ENCODE data around the gene HOXC11. TPM values are rescaled to one million over a fixed set of nuclear protein-coding genes. Genes with fewer than 3 reads are reported as not detected.

HOXC11 gene
- total RNA-seq, 2 donors from 2014 or later: not detected

DNA sequence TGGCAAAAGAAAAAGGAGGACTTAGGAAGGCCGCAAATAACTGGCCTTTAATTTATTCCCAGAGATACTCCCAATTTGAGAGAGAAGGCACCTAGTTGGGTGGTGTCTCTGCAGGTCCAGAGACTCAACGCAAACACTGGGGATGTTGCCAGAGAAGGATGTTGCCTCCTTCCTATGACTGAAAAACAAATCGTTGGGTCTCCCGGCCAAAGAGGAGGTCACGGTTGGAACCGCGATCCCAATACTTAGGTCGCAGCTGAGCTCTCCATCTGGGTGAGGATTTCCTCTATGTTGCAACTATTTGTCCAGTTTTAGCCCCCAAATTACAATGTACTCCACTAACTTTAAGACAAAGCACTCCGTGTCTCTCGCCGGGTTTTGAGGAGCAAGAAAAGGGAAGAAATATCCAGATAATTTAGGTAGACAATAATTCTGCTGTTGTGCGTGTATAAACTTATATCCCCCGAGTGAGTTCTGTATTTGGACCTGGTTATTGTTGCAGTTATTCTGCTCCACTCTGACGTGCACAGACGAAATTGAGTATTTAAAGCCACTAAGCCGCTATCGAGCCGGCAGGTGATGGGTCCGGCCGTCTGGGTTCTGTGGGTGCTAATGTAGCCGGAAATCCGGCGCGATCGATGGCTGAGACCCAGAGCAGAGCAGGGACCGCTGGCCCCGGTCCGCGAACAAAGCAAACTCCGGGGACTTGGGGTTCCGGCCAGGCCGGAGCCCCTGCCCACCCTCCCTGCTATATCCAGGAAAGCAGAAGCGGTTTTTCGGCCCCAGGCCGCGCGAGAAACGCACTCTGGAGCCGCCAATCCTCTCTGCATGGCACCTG, 12.5 kb upstream of the HOXC11 start:
- Histone ChIP-seq H3K4me1 (peaks cover 0 to 13% of the 10 kb centered on the region in 2 donors), H3K27me3 (peaks cover 78 to 80% of the 10 kb centered on the region in 2 donors), H3K36me3 (no peaks in the 10 kb centered on the region), H3K9me3 (no peaks in the 10 kb centered on the region), H3K4me3 (no peak overlapping the region), H3K27ac (no peak overlapping the region)
- TF ChIP-seq, protein P1, sequence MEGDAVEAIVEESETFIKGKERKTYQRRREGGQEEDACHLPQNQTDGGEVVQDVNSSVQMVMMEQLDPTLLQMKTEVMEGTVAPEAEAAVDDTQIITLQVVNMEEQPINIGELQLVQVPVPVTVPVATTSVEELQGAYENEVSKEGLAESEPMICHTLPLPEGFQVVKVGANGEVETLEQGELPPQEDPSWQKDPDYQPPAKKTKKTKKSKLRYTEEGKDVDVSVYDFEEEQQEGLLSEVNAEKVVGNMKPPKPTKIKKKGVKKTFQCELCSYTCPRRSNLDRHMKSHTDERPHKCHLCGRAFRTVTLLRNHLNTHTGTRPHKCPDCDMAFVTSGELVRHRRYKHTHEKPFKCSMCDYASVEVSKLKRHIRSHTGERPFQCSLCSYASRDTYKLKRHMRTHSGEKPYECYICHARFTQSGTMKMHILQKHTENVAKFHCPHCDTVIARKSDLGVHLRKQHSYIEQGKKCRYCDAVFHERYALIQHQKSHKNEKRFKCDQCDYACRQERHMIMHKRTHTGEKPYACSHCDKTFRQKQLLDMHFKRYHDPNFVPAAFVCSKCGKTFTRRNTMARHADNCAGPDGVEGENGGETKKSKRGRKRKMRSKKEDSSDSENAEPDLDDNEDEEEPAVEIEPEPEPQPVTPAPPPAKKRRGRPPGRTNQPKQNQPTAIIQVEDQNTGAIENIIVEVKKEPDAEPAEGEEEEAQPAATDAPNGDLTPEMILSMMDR (IDR thresholded peaks at IDR 0.05): no peak
- DNase-seq (ENCODE audit: low spot score): no peak

DNA sequence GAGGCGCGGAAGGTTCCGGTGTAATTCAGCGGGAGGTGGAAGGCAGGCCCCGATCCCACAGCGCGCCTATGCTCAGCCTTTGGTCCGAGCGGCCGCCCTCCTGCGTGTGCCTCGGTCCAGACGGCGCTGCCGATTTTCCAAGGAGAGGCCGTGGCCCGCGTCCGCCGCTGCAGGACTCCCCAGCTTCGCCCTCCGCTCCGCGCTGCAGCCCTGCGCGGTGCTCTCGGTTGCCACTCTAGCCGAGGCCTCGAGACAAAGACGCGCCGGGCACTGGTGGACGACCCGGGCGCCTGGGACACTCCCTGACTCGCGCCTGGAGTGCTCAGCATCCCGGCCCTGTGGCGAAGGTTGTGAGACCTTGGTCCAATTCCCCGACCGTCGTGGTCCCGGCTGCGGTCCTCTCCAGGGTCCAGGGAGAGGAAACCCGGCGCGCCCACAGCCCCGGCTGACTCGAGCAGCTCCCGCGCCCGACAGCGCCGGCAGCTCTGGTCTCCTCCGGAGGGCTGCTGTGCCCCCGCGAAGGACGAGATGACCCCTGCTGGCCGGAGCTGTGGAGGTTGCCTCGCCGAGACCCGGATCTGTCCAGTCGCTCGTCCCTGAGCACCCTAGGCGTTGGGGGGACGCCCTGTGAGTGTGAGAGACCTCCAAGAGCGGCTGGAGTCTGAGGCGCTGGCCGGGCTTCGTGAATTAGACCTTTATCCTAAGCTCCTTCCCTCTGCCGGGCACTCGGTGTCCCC, 11.7 kb upstream of the HOXC11 start:
- Histone ChIP-seq H3K9me3 (no peaks in the 10 kb centered on the region), H3K27ac (no peak overlapping the region), H3K4me3 (no peak overlapping the region), H3K36me3 (no peaks in the 10 kb centered on the region), H3K4me1 (peaks cover 0 to 14% of the 10 kb centered on the region in 2 donors), H3K27me3 (peaks cover 78 to 85% of the 10 kb centered on the region in 2 donors)
- TF ChIP-seq, protein P1 (IDR thresholded peaks at IDR 0.05): no peak
- no peak for DNase-seq (ENCODE audit: low spot score)

DNA sequence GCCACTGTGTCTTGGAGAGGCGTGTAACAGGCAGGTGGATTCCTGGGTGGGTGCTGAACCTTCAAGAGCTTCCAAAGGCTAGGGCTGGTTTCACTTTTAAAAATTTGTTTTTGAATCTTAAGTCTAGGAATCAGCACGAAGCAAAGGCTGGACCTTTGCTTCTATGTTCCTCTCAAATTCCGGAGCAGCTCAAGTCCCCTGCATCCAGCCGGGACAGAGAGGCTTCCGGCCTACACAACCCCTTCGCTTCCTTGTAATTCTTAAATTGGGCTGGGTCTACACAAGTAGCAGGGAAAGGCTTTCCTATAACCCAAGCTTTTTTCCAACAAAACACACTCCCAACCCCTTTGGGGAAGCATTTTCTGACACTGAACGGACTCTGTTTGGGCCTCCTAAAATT, 9.9 kb upstream of the HOXC11 start:
- Histone ChIP-seq H3K4me1 (peaks cover 0 to 20% of the 10 kb centered on the region in 2 donors), H3K27ac (no peak overlapping the region), H3K36me3 (no peaks in the 10 kb centered on the region), H3K27me3 (peaks cover 78 to 84% of the 10 kb centered on the region in 2 donors), H3K4me3 (no peak overlapping the region), H3K9me3 (no peaks in the 10 kb centered on the region)
- TF ChIP-seq, protein P1 (IDR thresholded peaks at IDR 0.05): no peak
- no peak for DNase-seq (ENCODE audit: low spot score)

DNA sequence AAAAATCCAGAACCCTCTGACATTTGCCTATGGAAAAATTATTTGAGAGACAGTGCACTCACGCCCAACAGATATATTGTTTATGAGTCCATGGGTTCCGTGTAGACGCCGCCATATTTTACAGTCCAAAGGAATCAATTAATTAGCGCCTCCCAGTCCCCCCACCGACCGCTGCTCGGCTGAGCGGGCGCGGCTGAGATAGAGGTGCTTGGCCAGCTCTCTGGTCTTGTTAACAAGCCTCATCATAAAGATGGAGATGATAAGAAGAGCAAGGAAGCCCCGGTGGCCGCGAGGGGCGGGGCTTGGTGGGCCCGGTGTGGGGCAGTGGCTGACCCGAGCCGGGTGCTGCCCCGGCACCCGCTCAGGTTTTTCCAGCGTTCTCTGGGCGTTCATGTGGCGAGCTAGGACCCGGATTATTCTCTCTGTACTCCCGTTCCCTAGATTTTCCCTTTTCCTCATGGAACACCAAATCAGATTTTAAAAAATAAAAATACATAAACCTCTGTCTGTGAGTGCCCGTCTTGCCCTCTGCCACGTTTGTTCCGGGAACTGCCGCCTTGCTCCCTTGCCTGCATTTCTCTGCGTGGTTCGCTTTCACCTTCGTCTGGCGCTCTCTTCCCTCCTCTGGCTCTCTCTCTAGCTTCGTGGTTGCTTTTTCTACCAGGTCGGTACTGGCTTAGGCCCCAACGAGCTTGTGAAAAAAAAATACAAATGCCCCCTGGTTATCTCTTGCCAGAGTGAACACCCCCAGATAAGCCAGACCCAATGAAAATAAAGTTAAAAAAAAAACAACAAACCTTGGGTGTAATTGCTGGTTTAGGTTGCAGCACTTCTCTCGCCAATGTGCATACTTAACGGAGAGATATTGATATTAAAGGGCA, 9.3 kb upstream of the HOXC11 start:
- Histone ChIP-seq H3K27ac (no peak overlapping the region), H3K27me3 (peaks cover 75 to 84% of the 10 kb centered on the region in 2 donors), H3K4me3 (no peak overlapping the region), H3K36me3 (no peaks in the 10 kb centered on the region), H3K4me1 (peaks cover 0 to 20% of the 10 kb centered on the region in 2 donors), H3K9me3 (no peaks in the 10 kb centered on the region)
- no peak for DNase-seq (ENCODE audit: low spot score)
- TF ChIP-seq, protein P1 (IDR thresholded peaks at IDR 0.05): no peak

DNA sequence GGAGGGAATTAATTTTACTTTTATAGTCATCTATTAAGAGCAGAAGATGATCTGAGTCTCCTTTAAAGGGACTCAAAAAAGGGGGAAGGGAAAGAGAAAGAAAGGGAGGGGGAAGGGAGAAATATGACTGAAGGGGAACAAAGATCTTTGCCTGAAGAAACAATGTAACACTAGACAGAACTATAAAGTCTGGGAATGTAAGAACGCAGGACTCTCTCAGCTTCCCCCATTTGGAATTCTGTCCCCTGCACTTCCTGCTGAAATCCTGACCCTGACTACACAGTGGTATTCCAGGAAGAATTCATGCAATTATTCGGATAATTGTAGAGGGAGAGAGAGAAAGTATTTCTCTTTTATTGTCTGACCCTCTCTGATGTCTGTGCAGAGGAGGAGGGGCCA, 8.6 kb upstream of the HOXC11 start:
- H3K27ac ChIP-seq: no peak overlapping the region

More for the DNA sequence above, 8.6 kb upstream of the HOXC11 start:
- TF ChIP-seq, protein P1 (IDR thresholded peaks at IDR 0.05): no peak
- H3K9me3 ChIP-seq: no peaks in the 10 kb centered on the region
- H3K4me1 ChIP-seq: peaks cover 0 to 20% of the 10 kb centered on the region in 2 donors
- no peaks in the 10 kb centered on the region for H3K36me3 ChIP-seq
- no peak for DNase-seq (ENCODE audit: low spot score)
- H3K27me3 ChIP-seq: peaks cover 76 to 83% of the 10 kb centered on the region in 2 donors
- H3K4me3 ChIP-seq: no peak overlapping the region

Data from right atrium auricular region (tissue), 2 donors.